HCT116 (cell line): ENCODE data around the gene ADCY2.

ENCODE experiments used
- CTCF ChIP-seq, 3 experiments: fragments of 200-600 bp in 1 of 3; sonication (generic) in 1 of 3; IDR thresholded peaks in 2 of 3; conservative IDR thresholded peaks in 1 of 3; 2 replicates each; pipeline ENCODE4 v1.5.1; 2012 to 2017; ENCODE audit warnings: low read depth in 2 of 3, low read length in 2 of 3, antibody characterized with exemption in 1 of 3, borderline replicate concordance in 1 of 3, control low read depth in 1 of 3, mild to moderate bottlenecking in 1 of 3, mixed read lengths in 1 of 3, mixed run types in 1 of 3, moderate library complexity in 1 of 3; ENCODE audit not compliant: insufficient read depth in 1 of 3
- FOSL1 ChIP-seq: IDR thresholded peaks from 2 replicates; pipeline ENCODE4 v1.6.1; 2012; ENCODE audit warnings: low read depth
- RAD21 ChIP-seq: IDR thresholded peaks from 2 replicates; pipeline ENCODE4 v1.6.1; 2012; ENCODE audit warnings: low read depth, mild to moderate bottlenecking
- ZNF274 ChIP-seq: fragments of 200-500 bp; sonication (Bioruptor generic); IDR thresholded peaks from 2 replicates; pipeline ENCODE4 v1.6.1; 2014; ENCODE audit warnings: mild to moderate bottlenecking, low read depth, low read length, inconsistent platforms

DNA sequence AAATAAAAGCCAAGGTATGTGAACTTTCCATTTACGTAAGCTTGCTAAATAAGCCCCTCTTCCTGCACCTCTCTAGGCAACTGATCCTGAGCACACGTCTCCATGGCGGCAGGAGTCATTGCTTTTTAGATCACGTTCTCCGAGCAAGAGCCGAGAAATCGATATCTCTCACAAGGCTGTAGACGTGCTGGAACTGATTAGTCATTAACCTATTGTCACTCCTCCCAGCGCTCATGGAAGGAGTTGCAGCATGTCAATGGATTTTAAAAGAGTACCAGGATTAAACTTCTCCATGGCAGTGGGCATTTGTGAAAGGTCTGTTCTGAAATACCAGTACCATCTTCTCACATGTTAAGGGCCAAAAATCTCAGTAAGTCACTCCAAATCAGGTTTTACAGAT, 4.7 kb upstream of the ADCY2 start:
- no peak for TF ChIP-seq CTCF (IDR thresholded peaks at IDR 0.05 in 2 of 3, conservative IDR thresholded peaks at IDR 0.05 in 1 of 3; ENCODE audit: borderline replicate concordance in 1 of 3, insufficient read depth in 1 of 3, low read depth in 2 of 3, low read length in 2 of 3)
- TF ChIP-seq FOSL1, result no peak
- no peak for TF ChIP-seq RAD21
- TF ChIP-seq ZNF274, result no peak
